Measurements from ENCODE around the gene RGS6.

Gene RGS6

GRCh38 chr14:72237722-72238666 lies 305.8 kb downstream of the RGS6 start:
- DNase-seq (ENCODE audit: insufficient read length, low spot score) = no peak
- no peak for FAIRE-seq
- TF ChIP-seq TAF1 (IDR thresholded peaks at IDR 0.05; ENCODE audit: low read depth, low read length) = no peak
- no peak for TF ChIP-seq POU2F2 (IDR thresholded peaks at IDR 0.05; ENCODE audit: low read depth, low read length)
- no peak for TF ChIP-seq POLR2A (IDR thresholded peaks at IDR 0.05; ENCODE audit: low read depth, low read length)
- TF ChIP-seq PAX5 (IDR thresholded peaks at IDR 0.05; ENCODE audit: insufficient read depth, low read length, severe bottlenecking) = no peak

- no peak for TF ChIP-seq SPI1 (IDR thresholded peaks at IDR 0.05; ENCODE audit: low read depth, low read length)
- no peak for TF ChIP-seq POU2F2 (IDR thresholded peaks at IDR 0.05; ENCODE audit: low read depth, low read length)
- no peak for TF ChIP-seq TAF1 (IDR thresholded peaks at IDR 0.05; ENCODE audit: low read depth, low read length)
- FAIRE-seq (no peak), DNase-seq (ENCODE audit: insufficient read length, low spot score) (no peak)
Observed at GRCh38 chr14:72243309-72244293, 311.4 kb downstream of the RGS6 start.

- DNase-seq (ENCODE audit: insufficient read length, low spot score) (no peak), FAIRE-seq (no peak)
- TF ChIP-seq TAF1 (IDR thresholded peaks at IDR 0.05; ENCODE audit: low read depth, low read length) (no peak), POLR2AphosphoS5 (IDR thresholded peaks at IDR 0.05; ENCODE audit: low read depth, low read length) (no peak), POLR2A (IDR thresholded peaks at IDR 0.05; ENCODE audit: low read depth, low read length) (no peak), SPI1 (IDR thresholded peaks at IDR 0.05; ENCODE audit: low read depth, low read length) (no peak), POU2F2 (IDR thresholded peaks at IDR 0.05; ENCODE audit: low read depth, low read length) (no peak), PAX5 (IDR thresholded peaks at IDR 0.05; ENCODE audit: insufficient read depth, low read length, severe bottlenecking) (no peak)
Observed at GRCh38 chr14:72247896-72248465, 315.8 kb downstream of the RGS6 start.

GRCh38 chr14:72253503-72253902 lies 321.3 kb downstream of the RGS6 start:
- TF ChIP-seq POU2F2 (IDR thresholded peaks at IDR 0.05; ENCODE audit: low read depth, low read length) (no peak), TAF1 (IDR thresholded peaks at IDR 0.05; ENCODE audit: low read depth, low read length) (no peak), POLR2AphosphoS5 (IDR thresholded peaks at IDR 0.05; ENCODE audit: low read depth, low read length) (no peak), POLR2A (IDR thresholded peaks at IDR 0.05; ENCODE audit: low read depth, low read length) (no peak), PAX5 (IDR thresholded peaks at IDR 0.05; ENCODE audit: insufficient read depth, low read length, severe bottlenecking) (no peak), SPI1 (IDR thresholded peaks at IDR 0.05; ENCODE audit: low read depth, low read length) (no peak)
- DNase-seq (ENCODE audit: insufficient read length, low spot score) = no peak
- no peak for FAIRE-seq

GRCh38 chr14:72254202-72254936 lies 322.1 kb downstream of the RGS6 start:
- TF ChIP-seq SPI1 (IDR thresholded peaks at IDR 0.05; ENCODE audit: low read depth, low read length) (no peak), PAX5 (IDR thresholded peaks at IDR 0.05; ENCODE audit: insufficient read depth, low read length, severe bottlenecking) (no peak)
- no peak for FAIRE-seq
- DNase-seq (ENCODE audit: insufficient read length, low spot score) = no peak

GRCh38 chr14:72254937-72255472 lies 322.8 kb downstream of the RGS6 start:
- DNase-seq (ENCODE audit: insufficient read length, low spot score) (no peak), FAIRE-seq (no peak)
- TF ChIP-seq TAF1 (IDR thresholded peaks at IDR 0.05; ENCODE audit: low read depth, low read length) (no peak), POLR2A (IDR thresholded peaks at IDR 0.05; ENCODE audit: low read depth, low read length) (no peak), POLR2AphosphoS5 (IDR thresholded peaks at IDR 0.05; ENCODE audit: low read depth, low read length) (no peak), SPI1 (IDR thresholded peaks at IDR 0.05; ENCODE audit: low read depth, low read length) (no peak), PAX5 (IDR thresholded peaks at IDR 0.05; ENCODE audit: insufficient read depth, low read length, severe bottlenecking) (no peak), POU2F2 (IDR thresholded peaks at IDR 0.05; ENCODE audit: low read depth, low read length) (no peak)

- no peak for TF ChIP-seq POLR2AphosphoS5 (IDR thresholded peaks at IDR 0.05; ENCODE audit: low read depth, low read length)
- no peak for TF ChIP-seq SPI1 (IDR thresholded peaks at IDR 0.05; ENCODE audit: low read depth, low read length)
- no peak for TF ChIP-seq PAX5 (IDR thresholded peaks at IDR 0.05; ENCODE audit: insufficient read depth, low read length, severe bottlenecking)
- FAIRE-seq = no peak
- DNase-seq (ENCODE audit: insufficient read length, low spot score) = no peak
Observed at GRCh38 chr14:72256055-72256454, 323.8 kb downstream of the RGS6 start.

- no peak for FAIRE-seq
- TF ChIP-seq PAX5 (IDR thresholded peaks at IDR 0.05; ENCODE audit: insufficient read depth, low read length, severe bottlenecking) = no peak
- TF ChIP-seq POU2F2 (IDR thresholded peaks at IDR 0.05; ENCODE audit: low read depth, low read length) = no peak
- TF ChIP-seq SPI1 (IDR thresholded peaks at IDR 0.05; ENCODE audit: low read depth, low read length) = no peak
- TF ChIP-seq POLR2A (IDR thresholded peaks at IDR 0.05; ENCODE audit: low read depth, low read length) = no peak
- TF ChIP-seq POLR2AphosphoS5 (IDR thresholded peaks at IDR 0.05; ENCODE audit: low read depth, low read length) = no peak
- no peak for TF ChIP-seq TAF1 (IDR thresholded peaks at IDR 0.05; ENCODE audit: low read depth, low read length)
- DNase-seq (ENCODE audit: insufficient read length, low spot score) = no peak
Observed at GRCh38 chr14:72261068-72261467, 328.8 kb downstream of the RGS6 start.
